ENCODE results near the gene SLCO1B1. TPM values are rescaled to one million over a fixed set of nuclear protein-coding genes. Genes with fewer than 3 reads are reported as not detected.

Gene SLCO1B1
- total RNA-seq, 1 donor from 2014 or later, result not detected

DNA sequence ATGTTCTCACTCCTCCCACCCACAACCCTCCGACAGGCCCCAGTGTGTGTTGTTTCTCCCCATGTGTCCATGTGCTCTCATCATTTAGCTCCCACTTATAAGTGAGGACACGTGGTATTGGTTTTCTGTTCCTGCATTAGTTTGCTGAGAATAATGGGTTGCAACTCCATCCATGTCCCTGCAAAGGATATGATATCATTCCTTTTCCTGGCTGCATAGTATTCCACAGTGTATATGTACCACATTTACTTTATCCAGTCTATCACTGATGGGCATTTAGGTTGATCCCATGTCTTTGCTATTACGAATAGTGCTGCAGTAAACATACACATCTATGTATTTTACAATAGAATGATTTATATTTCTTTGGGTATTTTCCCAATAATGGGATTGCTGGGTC is 126.2 kb downstream of the SLCO1B1 start:
- DNase-seq (ENCODE audit: low read depth), result no peak
- no peak overlapping the region for H3K4me3 ChIP-seq (ENCODE audit: low read depth, low read length)
- TF ChIP-seq CTCF (conservative IDR thresholded peaks at IDR 0.05; ENCODE audit: low read depth, low read length), result no peak

GRCh38 chr12:21264232-21264631 is 133.2 kb downstream of the SLCO1B1 start:
- no peak for TF ChIP-seq CTCF (conservative IDR thresholded peaks at IDR 0.05; ENCODE audit: low read depth, low read length)
- DNase-seq (ENCODE audit: low read depth), result no peak
- H3K4me3 ChIP-seq (ENCODE audit: low read depth, low read length), result no peak overlapping the region

DNA sequence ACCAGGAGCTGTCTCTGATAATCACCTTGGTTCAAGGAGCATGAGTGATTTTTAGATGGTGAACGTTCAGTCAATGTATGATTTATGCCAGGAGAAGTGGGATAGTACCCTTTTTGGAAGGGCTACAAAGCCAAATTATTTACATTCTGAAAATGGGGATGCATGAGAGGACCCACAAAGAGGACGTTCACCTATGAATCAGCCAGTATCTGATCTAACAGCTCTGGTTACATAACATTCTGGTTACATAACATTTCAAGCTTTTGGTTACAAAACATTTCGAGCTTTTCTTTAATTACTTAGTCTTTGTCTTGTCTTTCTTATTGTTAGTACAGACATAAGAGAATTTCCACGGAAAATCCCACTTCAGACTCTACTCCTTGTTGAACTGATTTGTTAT is 134.9 kb downstream of the SLCO1B1 start:
- no peak overlapping the region for H3K4me3 ChIP-seq (ENCODE audit: low read depth, low read length)
- DNase-seq (ENCODE audit: low read depth), result no peak
- no peak for TF ChIP-seq CTCF (conservative IDR thresholded peaks at IDR 0.05; ENCODE audit: low read depth, low read length)

GRCh38 chr12:21276826-21277225 is 145.8 kb downstream of the SLCO1B1 start:
- no peak overlapping the region for H3K4me3 ChIP-seq (ENCODE audit: low read depth, low read length)
- no peak for DNase-seq (ENCODE audit: low read depth)
- no peak for TF ChIP-seq CTCF (conservative IDR thresholded peaks at IDR 0.05; ENCODE audit: low read depth, low read length)

Other genes starting within 250 kb of the SLCO1B1 start
- not detected in 2 replicates for gene SLCO1A2, start 203.7 kb downstream of the SLCO1B1 start, total RNA-seq
- gene IAPP, start 241.7 kb downstream of the SLCO1B1 start, total RNA-seq, result not detected in 2 replicates